ENCODE results near the gene KCTD20. TPM values are rescaled to one million over a fixed set of nuclear protein-coding genes. Genes with fewer than 3 reads are reported as not detected.
"Not testable (repeated sequence)": the region's sequence is repeated elsewhere in the genome, so short reads cannot be mapped to it uniquely, and the experiment has no call there.

The KCTD20 gene
- 64.2 TPM for total RNA-seq

- peaks cover 21 to 26% (median 22%) of the 10 kb centered on the region in 3 donors for H3K4me1 ChIP-seq (ENCODE audit: control insufficient read depth in 3 of 3, insufficient read depth in 3 of 3, low read length in 3 of 3)
Observed at GRCh38 chr6:36442671-36443470, at the start of gene KCTD20, which contains the start of gene PXT1. Gene KCTD20 (plus strand): TSS chr6:36443000. CDS start chr6:36470098, 27,098 bp downstream. Gene PXT1 (minus strand): TSS chr6:36442854. CDS start chr6:36426082, 16,772 bp downstream.

GRCh38 chr6:36399970-36400369 lies 42.8 kb upstream of the KCTD20 start:
- Histone ChIP-seq H3K4me1 (ENCODE audit: control insufficient read depth in 3 of 3, insufficient read depth in 3 of 3, low read length in 3 of 3) (no peaks in the 10 kb centered on the region), H3K9ac (ENCODE audit: low read depth in 1 of 3, low read length in 3 of 3) (no peak overlapping the region), H3K9me3 (ENCODE audit: control insufficient read depth in 3 of 3, low read length in 3 of 3) (no peaks in the 10 kb centered on the region)

More at GRCh38 chr6:36442671-36443470, at the start of gene KCTD20, which contains the start of gene PXT1:
- Histone ChIP-seq H3K4me3 (ENCODE audit: low read length in 3 of 3) (peak within 1 kb of the TSS; percentile 85 to 98 (median 95)), H3K27me3 (ENCODE audit: control insufficient read depth in 3 of 3, insufficient read depth in 3 of 3, low read length in 3 of 3) (no peaks in the 10 kb centered on the region), H3K27ac (ENCODE audit: low read depth, low read length) (peak within 1 kb of the TSS; percentile 94), H3K9me3 (ENCODE audit: control insufficient read depth in 3 of 3, low read length in 3 of 3) (no peaks in the 10 kb centered on the region), H3K36me3 (ENCODE audit: control insufficient read depth in 3 of 3, insufficient read depth in 3 of 3, low read length in 3 of 3) (no peaks in the 10 kb centered on the region), H3K9ac (ENCODE audit: low read depth in 1 of 3, low read length in 3 of 3) (peak within 1 kb of the TSS; percentile 94 to 99 (median 95))

GRCh38 chr6:36402481-36402880 lies 40.3 kb upstream of the KCTD20 start:
- Histone ChIP-seq H3K9ac (ENCODE audit: low read depth in 1 of 3, low read length in 3 of 3) (no peak overlapping the region), H3K9me3 (ENCODE audit: control insufficient read depth in 3 of 3, low read length in 3 of 3) (no peaks in the 10 kb centered on the region), H3K27ac (ENCODE audit: low read depth, low read length) (no peak overlapping the region), H3K27me3 (ENCODE audit: control insufficient read depth in 3 of 3, insufficient read depth in 3 of 3, low read length in 3 of 3) (peaks cover 0 to 2% (median 0%) of the 10 kb centered on the region in 3 donors), H3K36me3 (ENCODE audit: control insufficient read depth in 3 of 3, insufficient read depth in 3 of 3, low read length in 3 of 3) (no peaks in the 10 kb centered on the region), H3K4me3 (ENCODE audit: low read length in 3 of 3) (no peak overlapping the region), H3K4me1 (ENCODE audit: control insufficient read depth in 3 of 3, insufficient read depth in 3 of 3, low read length in 3 of 3) (no peaks in the 10 kb centered on the region)

More at GRCh38 chr6:36399970-36400369, 42.8 kb upstream of the KCTD20 start:
- peaks cover 0 to 2% (median 0%) of the 10 kb centered on the region in 3 donors for H3K27me3 ChIP-seq (ENCODE audit: control insufficient read depth in 3 of 3, insufficient read depth in 3 of 3, low read length in 3 of 3)
- no peak overlapping the region for H3K27ac ChIP-seq (ENCODE audit: low read depth, low read length)
- H3K36me3 ChIP-seq (ENCODE audit: control insufficient read depth in 3 of 3, insufficient read depth in 3 of 3, low read length in 3 of 3) = no peaks in the 10 kb centered on the region
- no peak overlapping the region for H3K4me3 ChIP-seq (ENCODE audit: low read length in 3 of 3)

GRCh38 chr6:36404164-36404563 lies 38.6 kb upstream of the KCTD20 start:
- Histone ChIP-seq H3K36me3 (ENCODE audit: control insufficient read depth in 3 of 3, insufficient read depth in 3 of 3, low read length in 3 of 3) (no peaks in the 10 kb centered on the region), H3K4me3 (ENCODE audit: low read length in 3 of 3) (no peak overlapping the region), H3K27ac (ENCODE audit: low read depth, low read length) (no peak overlapping the region), H3K9ac (ENCODE audit: low read depth in 1 of 3, low read length in 3 of 3) (no peak overlapping the region), H3K9me3 (ENCODE audit: control insufficient read depth in 3 of 3, low read length in 3 of 3) (no peaks in the 10 kb centered on the region), H3K4me1 (ENCODE audit: control insufficient read depth in 3 of 3, insufficient read depth in 3 of 3, low read length in 3 of 3) (no peaks in the 10 kb centered on the region), H3K27me3 (ENCODE audit: control insufficient read depth in 3 of 3, insufficient read depth in 3 of 3, low read length in 3 of 3) (peaks cover 0 to 2% (median 0%) of the 10 kb centered on the region in 3 donors)

GRCh38 chr6:36409718-36410117 lies 33.1 kb upstream of the KCTD20 start:
- H3K4me1 ChIP-seq (ENCODE audit: control insufficient read depth in 3 of 3, insufficient read depth in 3 of 3, low read length in 3 of 3); H3K9me3 ChIP-seq (ENCODE audit: control insufficient read depth in 3 of 3, low read length in 3 of 3); H3K27me3 ChIP-seq (ENCODE audit: control insufficient read depth in 3 of 3, insufficient read depth in 3 of 3, low read length in 3 of 3); H3K36me3 ChIP-seq (ENCODE audit: control insufficient read depth in 3 of 3, insufficient read depth in 3 of 3, low read length in 3 of 3); H3K9ac ChIP-seq (ENCODE audit: low read depth in 1 of 3, low read length in 3 of 3); H3K27ac ChIP-seq (ENCODE audit: low read depth, low read length); H3K4me3 ChIP-seq (ENCODE audit: low read length in 3 of 3): not testable (repeated sequence)

- Histone ChIP-seq H3K27me3 (ENCODE audit: control insufficient read depth in 3 of 3, insufficient read depth in 3 of 3, low read length in 3 of 3) (no peaks in the 10 kb centered on the region), H3K4me3 (ENCODE audit: low read length in 3 of 3) (no peak overlapping the region), H3K9me3 (ENCODE audit: control insufficient read depth in 3 of 3, low read length in 3 of 3) (no peaks in the 10 kb centered on the region), H3K36me3 (ENCODE audit: control insufficient read depth in 3 of 3, insufficient read depth in 3 of 3, low read length in 3 of 3) (no peaks in the 10 kb centered on the region), H3K4me1 (ENCODE audit: control insufficient read depth in 3 of 3, insufficient read depth in 3 of 3, low read length in 3 of 3) (no peaks in the 10 kb centered on the region), H3K9ac (ENCODE audit: low read depth in 1 of 3, low read length in 3 of 3) (no peak overlapping the region), H3K27ac (ENCODE audit: low read depth, low read length) (no peak overlapping the region)
Observed at GRCh38 chr6:36413489-36414480, 29.0 kb upstream of the KCTD20 start.

- Histone ChIP-seq H3K36me3 (ENCODE audit: control insufficient read depth in 3 of 3, insufficient read depth in 3 of 3, low read length in 3 of 3) (no peaks in the 10 kb centered on the region), H3K4me1 (ENCODE audit: control insufficient read depth in 3 of 3, insufficient read depth in 3 of 3, low read length in 3 of 3) (no peaks in the 10 kb centered on the region), H3K27ac (ENCODE audit: low read depth, low read length) (no peak overlapping the region), H3K4me3 (ENCODE audit: low read length in 3 of 3) (no peak overlapping the region), H3K27me3 (ENCODE audit: control insufficient read depth in 3 of 3, insufficient read depth in 3 of 3, low read length in 3 of 3) (no peaks in the 10 kb centered on the region), H3K9ac (ENCODE audit: low read depth in 1 of 3, low read length in 3 of 3) (no peak overlapping the region), H3K9me3 (ENCODE audit: control insufficient read depth in 3 of 3, low read length in 3 of 3) (no peaks in the 10 kb centered on the region)
Observed at GRCh38 chr6:36414481-36414880, 28.3 kb upstream of the KCTD20 start.

- H3K9ac ChIP-seq (ENCODE audit: low read depth in 1 of 3, low read length in 3 of 3) = no peak overlapping the region
- peaks cover 5 to 10% (median 7%) of the 10 kb centered on the region in 3 donors for H3K4me1 ChIP-seq (ENCODE audit: control insufficient read depth in 3 of 3, insufficient read depth in 3 of 3, low read length in 3 of 3)
- H3K27me3 ChIP-seq (ENCODE audit: control insufficient read depth in 3 of 3, insufficient read depth in 3 of 3, low read length in 3 of 3) = no peaks in the 10 kb centered on the region
- H3K4me3 ChIP-seq (ENCODE audit: low read length in 3 of 3) = no peak overlapping the region
- H3K36me3 ChIP-seq (ENCODE audit: control insufficient read depth in 3 of 3, insufficient read depth in 3 of 3, low read length in 3 of 3) = no peaks in the 10 kb centered on the region
- no peak overlapping the region for H3K27ac ChIP-seq (ENCODE audit: low read depth, low read length)
- H3K9me3 ChIP-seq (ENCODE audit: control insufficient read depth in 3 of 3, low read length in 3 of 3) = no peaks in the 10 kb centered on the region
Observed at GRCh38 chr6:36418558-36418957, 24.2 kb upstream of the KCTD20 start.

GRCh38 chr6:36419310-36419709 lies 23.5 kb upstream of the KCTD20 start:
- Histone ChIP-seq H3K27me3 (ENCODE audit: control insufficient read depth in 3 of 3, insufficient read depth in 3 of 3, low read length in 3 of 3) (no peaks in the 10 kb centered on the region), H3K9me3 (ENCODE audit: control insufficient read depth in 3 of 3, low read length in 3 of 3) (no peaks in the 10 kb centered on the region), H3K4me1 (ENCODE audit: control insufficient read depth in 3 of 3, insufficient read depth in 3 of 3, low read length in 3 of 3) (peaks cover 9 to 14% (median 11%) of the 10 kb centered on the region in 3 donors), H3K27ac (ENCODE audit: low read depth, low read length) (no peak overlapping the region), H3K4me3 (ENCODE audit: low read length in 3 of 3) (no peak overlapping the region), H3K36me3 (ENCODE audit: control insufficient read depth in 3 of 3, insufficient read depth in 3 of 3, low read length in 3 of 3) (no peaks in the 10 kb centered on the region), H3K9ac (ENCODE audit: low read depth in 1 of 3, low read length in 3 of 3) (no peak overlapping the region)
